Head of caudate nucleus (tissue), 42 donors: ENCODE data around the gene FAM9A.
"Not testable (repeated sequence)": the region's sequence is repeated elsewhere in the genome, so short reads cannot be mapped to it uniquely, and the experiment has no call there.

Experiments used
- DNase-seq, 42 donors: peaks; one replicate each; pipeline versions ENCODE4 v3.0.0 to v3.0.0-alpha.2; 2020 to 2021; ENCODE audit warnings: mixed read lengths in 7 of 42
- intact Hi-C: fragments of 100-400 bp; cut with DNase I; formaldehyde crosslinking; loops from one replicate; pipeline ENCODE4 v1.15.0; 2022

FAM9A gene

GRCh38 chrX:8808661-8809060, 7.5 kb upstream of the FAM9A start:
- intact Hi-C loops = no loop called here
- no peak for DNase-seq

- DNase-seq = no peak
- intact Hi-C loops = no loop called here
These were observed 4.8 kb upstream of the FAM9A start for GRCh38 chrX:8805974-8806373.

GRCh38 chrX:8805046-8805445, 3.9 kb upstream of the FAM9A start:
- DNase-seq = no peak
- intact Hi-C loops = no loop called here

- DNase-seq = no peak
- intact Hi-C loops = no loop called here
These were observed 2.1 kb upstream of the FAM9A start for GRCh38 chrX:8803326-8803725.

GRCh38 chrX:8800351-8800750, 832 bp downstream of the FAM9A start:
- DNase-seq, intact Hi-C loops: not testable (repeated sequence)

GRCh38 chrX:8799281-8799680, 1.9 kb downstream of the FAM9A start:
- DNase-seq, intact Hi-C loops: not testable (repeated sequence)

- DNase-seq, intact Hi-C loops: not testable (repeated sequence)
These were observed 2.5 kb downstream of the FAM9A start for GRCh38 chrX:8798702-8799101.

GRCh38 chrX:8787119-8787518, 14.1 kb downstream of the FAM9A start:
- DNase-seq, intact Hi-C loops: not testable (repeated sequence)

GRCh38 chrX:8784162-8784561, 17.0 kb downstream of the FAM9A start:
- DNase-seq = no peak
- intact Hi-C loops = no loop called here

- DNase-seq = no peak
- intact Hi-C loops = no loop called here
These were observed 17.5 kb downstream of the FAM9A start for GRCh38 chrX:8783714-8784098.

GRCh38 chrX:8783097-8783713, 18.0 kb downstream of the FAM9A start:
- intact Hi-C loops = no loop called here
- DNase-seq = peak in 10 of 42 donors; percentile 0 to 70 (median 20)

GRCh38 chrX:8782595-8782994, 18.6 kb downstream of the FAM9A start:
- DNase-seq = no peak
- intact Hi-C loops = no loop called here

GRCh38 chrX:8781921-8782320, 19.3 kb downstream of the FAM9A start:
- intact Hi-C loops = not testable (repeated sequence)

GRCh38 chrX:8773117-8773516, 28.1 kb downstream of the FAM9A start:
- intact Hi-C loops = no loop called here

More at GRCh38 chrX:8781921-8782320, 19.3 kb downstream of the FAM9A start:
- not testable (repeated sequence) for DNase-seq

GRCh38 chrX:8760021-8760420, 41.2 kb downstream of the FAM9A start:
- intact Hi-C loops = no loop called here
- DNase-seq = no peak

More at GRCh38 chrX:8773117-8773516, 28.1 kb downstream of the FAM9A start:
- DNase-seq = no peak

- DNase-seq, intact Hi-C loops: not testable (repeated sequence)
These were observed 42.5 kb downstream of the FAM9A start for GRCh38 chrX:8758706-8759105.

GRCh38 chrX:8757609-8758389, 43.4 kb downstream of the FAM9A start:
- DNase-seq, intact Hi-C loops: not testable (repeated sequence)

GRCh38 chrX:8755813-8756212, 45.4 kb downstream of the FAM9A start:
- intact Hi-C loops = no loop called here
- no peak for DNase-seq

- peak in 1 of 42 donors; percentile 26 for DNase-seq
- intact Hi-C loops = no loop called here
These were observed 46.1 kb downstream of the FAM9A start for GRCh38 chrX:8755116-8755515.

- no peak for DNase-seq
- intact Hi-C loops = loop anchor here (5.0 kb wide), 1 partner anchor 68 kb away; no protein-coding TSS in a partner anchor
These were observed 51.5 kb downstream of the FAM9A start for GRCh38 chrX:8749697-8750096.

GRCh38 chrX:8748855-8749254, 52.3 kb downstream of the FAM9A start:
- peak in 14 of 42 donors; percentile 10 to 48 (median 32) for DNase-seq
- intact Hi-C loops = no loop called here
